Stimulated activated CD4-positive, alpha-beta T cell treated with anti-CD3 and anti-CD28 coated beads, Interleukin-1b, Interleukin-23, amount 100 ng/mL, for 24 hours (primary cell): ENCODE data around the gene EBPL.
A peak's percentile ranks its signal among the peaks of the same experiment; 100 is the strongest.
"Not testable (repeated sequence)": the region's sequence is repeated elsewhere in the genome, so short reads cannot be mapped to it uniquely, and the experiment has no call there.

Experiments
- DNase-seq, 4 experiments: peaks; one replicate each; pipeline ENCODE4 v3.0.0-alpha.2; 2020; ENCODE audit warnings: low read depth in 4 of 4, low spot score in 1 of 4

Gene EBPL

DNA sequence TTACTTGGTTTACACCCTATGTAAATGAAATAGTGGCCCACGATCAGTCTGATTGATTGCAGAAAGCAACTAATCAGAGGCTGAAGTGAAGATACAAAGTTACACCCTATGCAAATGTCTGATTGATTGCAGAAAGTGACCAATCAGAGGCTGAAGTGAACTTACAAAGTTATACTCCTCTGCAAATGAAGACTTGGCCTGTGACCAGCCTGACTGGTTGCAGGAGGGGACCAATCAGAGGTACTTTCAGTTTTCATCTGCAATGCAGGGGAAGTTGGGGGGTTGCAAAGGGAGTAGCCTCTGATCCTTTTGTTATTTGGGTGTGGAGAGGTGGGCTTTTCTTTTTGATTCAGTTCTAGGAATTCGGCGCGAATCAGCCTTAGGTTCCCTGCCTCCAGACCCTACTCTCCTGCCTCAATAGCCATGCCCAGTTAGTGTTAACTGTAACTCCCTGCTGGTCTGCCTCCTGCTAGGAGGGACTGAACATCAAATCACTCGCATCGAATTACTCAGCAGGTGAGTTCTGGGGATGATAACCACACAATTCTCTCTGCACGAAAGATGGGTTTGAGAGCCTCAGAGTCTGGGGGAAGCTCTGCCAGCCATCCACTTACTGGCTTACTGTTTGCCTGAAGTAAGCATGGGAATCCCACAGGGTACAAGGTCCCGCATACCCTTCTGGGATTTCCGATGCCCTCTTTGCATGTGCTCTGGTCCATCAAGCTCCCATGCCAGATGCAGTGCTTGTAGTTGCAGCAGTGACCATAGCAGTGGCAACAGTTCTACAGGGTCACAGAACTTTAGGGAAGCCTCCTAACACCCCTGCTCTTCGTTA is 55.5 kb downstream of the EBPL start:
- DNase-seq: no peak

DNA sequence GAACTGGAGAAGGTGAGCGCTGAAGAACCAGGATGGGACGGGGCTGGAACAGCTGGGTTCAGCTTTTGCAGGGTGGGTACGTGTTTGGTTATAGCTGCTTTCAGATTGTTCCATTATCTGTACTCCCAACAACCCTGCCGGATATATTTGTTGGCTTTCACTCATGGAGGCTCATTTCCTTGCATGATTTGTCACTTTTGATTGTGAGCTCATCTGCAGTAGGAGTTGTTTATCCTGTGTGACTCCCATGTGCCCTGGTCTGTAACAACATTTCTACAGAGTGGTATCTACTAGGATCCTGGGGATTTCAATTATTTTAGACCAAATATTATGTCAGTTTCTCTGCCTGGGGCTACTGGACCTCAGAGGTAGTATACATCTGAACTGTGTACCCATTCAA is 57.6 kb downstream of the EBPL start:
- no peak for DNase-seq

GRCh38 chr13:49632156-49632555 is 59.1 kb downstream of the EBPL start:
- DNase-seq: no peak

- no peak for DNase-seq
These were observed 60.7 kb downstream of the EBPL start for GRCh38 chr13:49630580-49630979.

DNA sequence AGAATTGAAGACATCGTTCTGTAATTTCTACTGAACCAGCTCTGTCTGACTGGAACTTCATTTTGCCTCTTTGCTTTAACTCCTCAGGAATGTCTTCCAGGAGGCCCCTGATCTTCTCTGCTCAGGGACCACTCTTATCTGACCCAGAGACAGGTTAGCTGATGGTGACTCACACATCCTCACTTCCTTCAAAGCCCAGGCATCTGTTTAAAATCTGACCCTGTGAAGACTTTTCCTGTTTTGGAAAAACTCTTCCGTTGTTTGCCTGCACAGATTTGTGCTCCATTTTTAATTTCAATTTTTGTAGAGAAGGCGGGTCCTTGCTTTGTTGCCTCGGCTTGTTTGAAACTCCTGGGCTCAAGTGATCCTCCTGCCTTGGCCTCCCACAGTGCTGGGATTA is 61.3 kb downstream of the EBPL start:
- DNase-seq: no peak

DNA sequence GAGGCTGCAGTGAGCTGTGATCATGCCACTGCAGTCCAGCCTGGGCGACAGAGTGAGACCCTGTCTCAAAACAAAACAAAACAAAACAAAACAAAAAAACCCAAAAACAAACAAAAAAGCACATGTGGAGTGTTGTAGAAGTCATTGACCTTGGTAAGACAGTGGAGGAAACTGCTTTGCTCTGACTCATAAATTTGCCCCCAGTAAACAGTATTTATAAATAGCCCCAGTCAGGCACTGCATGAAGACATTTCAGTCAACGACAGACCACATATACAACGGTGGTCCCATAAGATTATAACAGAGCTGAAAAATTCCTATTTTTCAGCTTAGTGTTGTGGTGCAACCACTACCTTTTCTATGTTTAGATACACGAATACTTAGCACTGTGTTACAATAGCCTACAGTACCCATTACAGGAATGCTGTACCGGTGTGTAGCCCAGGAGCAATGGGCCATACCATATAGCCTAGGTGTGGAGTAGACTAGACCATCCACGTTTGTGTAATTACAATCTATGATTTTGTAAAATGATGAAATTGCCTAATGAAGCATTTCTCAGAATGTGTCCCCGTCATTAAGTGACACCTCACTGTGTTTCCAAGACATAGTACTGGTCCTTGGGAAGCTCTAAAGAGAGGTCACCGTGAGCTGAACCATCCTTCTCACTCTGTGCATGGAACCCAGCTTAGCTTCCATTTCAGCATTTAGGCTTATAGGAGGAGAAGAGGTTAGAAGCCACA is 61.9 kb downstream of the EBPL start:
- no peak for DNase-seq

DNA sequence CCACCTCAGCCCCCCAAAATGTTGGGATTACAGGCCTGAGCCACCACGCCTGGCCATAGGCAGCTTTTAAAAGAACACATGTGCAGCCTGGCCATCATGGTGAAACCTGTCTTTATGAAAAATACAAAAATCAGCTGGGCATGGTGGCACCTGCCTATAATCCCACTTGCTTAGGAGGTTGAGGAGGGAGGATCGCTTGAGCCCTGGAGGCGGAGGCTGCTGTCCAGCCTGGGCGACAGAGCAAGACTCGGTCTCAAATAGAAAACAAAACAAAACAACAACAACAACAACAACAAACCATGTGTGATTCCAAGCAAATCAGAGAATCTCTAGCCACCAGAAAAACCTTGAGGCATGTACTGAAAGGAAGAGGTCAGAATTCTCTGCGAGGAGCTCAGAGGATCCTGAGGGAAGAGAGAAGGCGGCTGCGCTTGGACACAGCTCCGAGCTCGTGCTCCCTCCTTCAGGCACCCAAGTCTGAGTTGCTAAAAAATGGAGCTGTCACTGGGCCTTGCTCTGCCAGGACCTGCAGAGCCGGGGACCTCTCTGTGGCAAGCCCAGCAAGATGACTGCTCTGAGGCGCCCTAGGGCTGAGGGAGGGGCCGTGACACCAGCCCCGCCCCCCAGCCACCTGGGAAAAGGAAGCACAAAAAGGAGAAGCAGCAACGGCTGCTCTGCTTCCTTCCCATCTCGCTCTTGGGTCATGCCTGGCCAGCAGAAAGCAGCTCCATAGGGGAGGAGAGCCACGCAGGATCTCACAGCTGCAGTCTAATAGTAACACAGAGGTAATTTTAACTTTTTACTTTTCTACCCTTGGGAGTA is 63.2 kb downstream of the EBPL start, which contains the start of gene ARL11:
Gene ARL11, plus strand, starts transcription at position 677 of the 822 bp plus-strand sequence. CDS start 1,941 bp downstream, outside the sequence.
- DNase-seq: peak in 3 of 4 experiments; percentile 17 to 56 (median 30)

GRCh38 chr13:49625392-49626079 is 65.8 kb downstream of the EBPL start:
- no peak for DNase-seq

GRCh38 chr13:49624229-49624628 is 67.1 kb downstream of the EBPL start:
- DNase-seq: no peak

DNA sequence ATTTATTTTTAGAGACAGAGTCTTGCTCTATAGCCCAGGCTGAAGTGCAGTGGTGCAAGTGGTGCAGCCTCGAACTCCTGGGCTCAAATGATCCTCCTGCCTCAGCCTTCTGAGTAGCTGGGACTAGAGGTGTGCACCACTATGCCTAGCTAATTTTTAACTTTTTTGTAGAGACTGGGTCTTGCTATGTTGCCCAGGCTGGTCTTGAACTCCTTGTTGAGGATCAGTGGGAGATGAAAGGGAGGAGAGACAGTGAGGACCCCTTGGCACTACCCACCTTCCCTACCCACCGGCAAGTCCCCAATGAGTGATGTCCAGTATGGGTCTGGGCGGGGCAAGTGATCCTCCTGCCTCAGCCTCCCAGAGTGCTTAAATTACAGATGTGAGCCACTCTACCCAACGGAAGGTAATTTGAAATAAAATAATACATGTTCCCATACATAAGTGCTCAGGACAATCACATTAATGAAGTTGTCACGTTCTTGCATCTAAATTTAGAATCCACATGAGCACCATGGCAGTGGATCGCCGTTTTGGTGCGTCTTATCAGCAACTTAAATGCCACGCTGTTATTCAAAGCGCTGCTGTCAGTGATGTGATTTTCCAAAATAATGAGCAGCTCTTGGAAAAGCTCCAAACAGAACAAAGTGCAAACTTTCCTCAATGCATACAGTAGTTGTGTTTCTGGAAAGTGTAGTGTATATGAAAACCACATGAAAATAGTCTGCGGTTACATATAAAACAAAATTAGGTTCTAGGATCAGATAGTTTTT is 68.9 kb downstream of the EBPL start:
- no peak for DNase-seq

GRCh38 chr13:49620170-49620621 is 71.1 kb downstream of the EBPL start:
- DNase-seq: no peak

- no peak for DNase-seq
These were observed 74.6 kb downstream of the EBPL start for GRCh38 chr13:49616676-49617065.

- no peak for DNase-seq
These were observed 75.2 kb downstream of the EBPL start for GRCh38 chr13:49615836-49616675.

- not testable (repeated sequence) for DNase-seq
These were observed 79.2 kb downstream of the EBPL start for GRCh38 chr13:49612042-49612441.
